OCI-LY1 (cell line): ENCODE measurements around the gene PAX8.

Experiments
- EZH2 ChIP-seq: fragments of 200-600 bp; sonication (generic), shearing (Covaris generic); IDR thresholded peaks from 2 replicates; pipeline ENCODE4 v1.8.0; 2017; ENCODE audit warnings: borderline replicate concordance, mixed run types, mild to moderate bottlenecking, antibody characterized with exemption, low read length, moderate library complexity, mixed read lengths
- TF ChIP-seq, protein P1 (sequence below): fragments of 200-600 bp; sonication (generic), shearing (Covaris generic); IDR thresholded peaks from 2 replicates; pipeline ENCODE4 v1.5.1; 2017; ENCODE audit warnings: mild to moderate bottlenecking, antibody characterized with exemption, low read length, moderate library complexity, mixed read lengths

DNA sequence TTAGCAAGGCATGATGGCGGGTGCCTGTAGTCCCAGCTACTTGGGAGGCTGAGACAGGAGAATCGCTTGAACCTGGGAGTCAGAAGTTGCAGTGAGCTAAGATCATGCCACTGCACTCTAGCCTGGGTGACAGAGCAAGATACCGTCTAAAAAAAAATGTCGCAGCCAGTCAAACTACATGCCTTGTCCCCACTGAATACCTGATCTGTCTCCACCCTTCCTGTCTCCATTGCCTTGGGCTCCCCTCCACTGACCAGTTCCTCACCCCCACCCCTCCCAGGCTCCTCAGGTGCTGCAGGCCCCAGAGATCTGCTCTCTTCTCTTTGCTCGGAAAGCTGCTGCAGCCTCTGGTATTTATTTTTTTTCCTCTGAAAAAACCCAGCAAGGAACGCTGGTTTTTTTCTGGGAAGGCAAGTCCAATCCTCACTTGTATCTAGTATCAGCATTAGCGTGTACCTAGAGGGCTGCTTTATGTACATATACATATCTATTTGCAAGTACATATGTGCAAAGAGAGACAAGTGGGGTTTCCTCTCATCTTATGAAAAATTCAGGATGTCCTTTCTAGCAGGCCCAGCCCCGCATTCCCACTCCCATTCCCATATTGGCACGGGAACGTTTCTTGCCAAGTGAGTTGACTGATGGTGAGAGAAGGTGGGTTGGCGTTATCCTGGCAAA, 100.5 kb downstream of the PAX8 start:
- TF ChIP-seq, protein P1, sequence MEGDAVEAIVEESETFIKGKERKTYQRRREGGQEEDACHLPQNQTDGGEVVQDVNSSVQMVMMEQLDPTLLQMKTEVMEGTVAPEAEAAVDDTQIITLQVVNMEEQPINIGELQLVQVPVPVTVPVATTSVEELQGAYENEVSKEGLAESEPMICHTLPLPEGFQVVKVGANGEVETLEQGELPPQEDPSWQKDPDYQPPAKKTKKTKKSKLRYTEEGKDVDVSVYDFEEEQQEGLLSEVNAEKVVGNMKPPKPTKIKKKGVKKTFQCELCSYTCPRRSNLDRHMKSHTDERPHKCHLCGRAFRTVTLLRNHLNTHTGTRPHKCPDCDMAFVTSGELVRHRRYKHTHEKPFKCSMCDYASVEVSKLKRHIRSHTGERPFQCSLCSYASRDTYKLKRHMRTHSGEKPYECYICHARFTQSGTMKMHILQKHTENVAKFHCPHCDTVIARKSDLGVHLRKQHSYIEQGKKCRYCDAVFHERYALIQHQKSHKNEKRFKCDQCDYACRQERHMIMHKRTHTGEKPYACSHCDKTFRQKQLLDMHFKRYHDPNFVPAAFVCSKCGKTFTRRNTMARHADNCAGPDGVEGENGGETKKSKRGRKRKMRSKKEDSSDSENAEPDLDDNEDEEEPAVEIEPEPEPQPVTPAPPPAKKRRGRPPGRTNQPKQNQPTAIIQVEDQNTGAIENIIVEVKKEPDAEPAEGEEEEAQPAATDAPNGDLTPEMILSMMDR, result no peak
- no peak for TF ChIP-seq EZH2
